HG03442 (cell line): ENCODE data around the gene CMTM4.

Experiments
- ATAC-seq: cut with Tn5 transposase; IDR thresholded peaks from one replicate; pipeline ENCODE4 v1.9.1; 2021; ENCODE audit warnings: mild to moderate bottlenecking, moderate library complexity; ENCODE audit not compliant: unreplicated experiment

Gene CMTM4

GRCh38 chr16:66696669-66697630 lies at the start of gene CMTM4:
TSS of gene CMTM4 (minus strand) at chr16:66696743. CDS start at chr16:66696525, 218 bp downstream.
- peak; percentile 85 for ATAC-seq

GRCh38 chr16:66746048-66746447 lies 49.5 kb upstream of the CMTM4 start:
- ATAC-seq: no peak

GRCh38 chr16:66741950-66742808 lies 45.6 kb upstream of the CMTM4 start:
- no peak for ATAC-seq

- ATAC-seq: no peak
Observed at GRCh38 chr16:66741169-66741900, 44.8 kb upstream of the CMTM4 start.

GRCh38 chr16:66740533-66740932 lies 44.0 kb upstream of the CMTM4 start:
- no peak for ATAC-seq

GRCh38 chr16:66740010-66740409 lies 43.5 kb upstream of the CMTM4 start:
- no peak for ATAC-seq

GRCh38 chr16:66735891-66736290 lies 39.3 kb upstream of the CMTM4 start:
- no peak for ATAC-seq

- no peak for ATAC-seq
Observed at GRCh38 chr16:66731101-66731500, 34.6 kb upstream of the CMTM4 start.

GRCh38 chr16:66728804-66729203 lies 32.3 kb upstream of the CMTM4 start:
- ATAC-seq: no peak

GRCh38 chr16:66728117-66728787 lies 31.7 kb upstream of the CMTM4 start:
- peak; percentile 50 for ATAC-seq

GRCh38 chr16:66720766-66721165 lies 24.2 kb upstream of the CMTM4 start:
- no peak for ATAC-seq

- ATAC-seq: no peak
Observed at GRCh38 chr16:66719246-66719645, 22.7 kb upstream of the CMTM4 start.

GRCh38 chr16:66717776-66718175 lies 21.2 kb upstream of the CMTM4 start:
- no peak for ATAC-seq

- no peak for ATAC-seq
Observed at GRCh38 chr16:66717112-66717675, 20.7 kb upstream of the CMTM4 start.

GRCh38 chr16:66714654-66715307 lies 18.2 kb upstream of the CMTM4 start:
- no peak for ATAC-seq

GRCh38 chr16:66714062-66714461 lies 17.5 kb upstream of the CMTM4 start:
- ATAC-seq: no peak

- ATAC-seq: no peak
Observed at GRCh38 chr16:66713076-66713475, 16.5 kb upstream of the CMTM4 start.

- no peak for ATAC-seq
Observed at GRCh38 chr16:66712512-66712911, 16.0 kb upstream of the CMTM4 start.

GRCh38 chr16:66711581-66711980 lies 15.0 kb upstream of the CMTM4 start:
- no peak for ATAC-seq

GRCh38 chr16:66706506-66706880 lies 9.9 kb upstream of the CMTM4 start:
- no peak for ATAC-seq
